Mesenchymal stem cell (in vitro differentiated cells and primary cell): ENCODE results near the gene SNX8.

ENCODE experiments used
- DNase-seq: peaks from one replicate; pipeline ENCODE4 v3.0.0-alpha.2; 2013
- H2AFZ ChIP-seq: one replicate; pipeline ENCODE4 v1.6.1; 2013; ENCODE audit warnings: low read depth, mild to moderate bottlenecking, control low read depth, inconsistent platforms, low read length, moderate library complexity
- H2AK5ac ChIP-seq: 2 replicates; pipeline ENCODE4 v1.6.1; 2013; ENCODE audit warnings: low read length, moderate library complexity, mild to moderate bottlenecking, inconsistent platforms; ENCODE audit not compliant: severe bottlenecking
- H2BK120ac ChIP-seq: one replicate; pipeline ENCODE4 v1.6.1; 2013; ENCODE audit warnings: low read depth, mild to moderate bottlenecking, inconsistent platforms, low read length, moderate library complexity
- H2BK12ac ChIP-seq, 2 experiments: one replicate each; pipeline ENCODE4 v1.6.1; 2013; ENCODE audit warnings: inconsistent platforms in 2 of 2, low read length in 2 of 2, mild to moderate bottlenecking in 2 of 2, moderate library complexity in 2 of 2, control low read depth in 1 of 2
- H2BK15ac ChIP-seq: one replicate; pipeline ENCODE4 v1.6.1; 2013; ENCODE audit warnings: mild to moderate bottlenecking, low read depth, inconsistent platforms; ENCODE audit not compliant: poor library complexity, severe bottlenecking
- H2BK5ac ChIP-seq: 2 replicates; pipeline ENCODE4 v1.6.1; 2013; ENCODE audit warnings: low read depth, mild to moderate bottlenecking, low read length, control low read depth, inconsistent platforms; ENCODE audit not compliant: poor library complexity, severe bottlenecking
- H3K14ac ChIP-seq, 2 experiments: one replicate each; pipeline ENCODE4 v1.6.1; 2013; ENCODE audit warnings: inconsistent platforms in 2 of 2, low read length in 2 of 2, control low read depth in 1 of 2, mild to moderate bottlenecking in 1 of 2, moderate library complexity in 1 of 2
- H3K18ac ChIP-seq, 2 experiments: one replicate each; pipeline ENCODE4 v1.6.1; 2013; ENCODE audit warnings: inconsistent platforms in 2 of 2, low read length in 2 of 2, control low read depth in 1 of 2, low read depth in 1 of 2, mild to moderate bottlenecking in 1 of 2
- H3K23ac ChIP-seq, 2 experiments: one replicate each; pipeline ENCODE4 v1.6.1; 2013; ENCODE audit warnings: inconsistent platforms in 2 of 2, low read length in 2 of 2, mild to moderate bottlenecking in 2 of 2, moderate library complexity in 2 of 2, control low read depth in 1 of 2
- H3K27ac ChIP-seq: 2 replicates; pipeline ENCODE4 v1.5.1; 2013; ENCODE audit warnings: mild to moderate bottlenecking, moderate library complexity, low read length, control low read depth, inconsistent platforms; ENCODE audit not compliant: poor library complexity, severe bottlenecking
- H3K27me3 ChIP-seq, 2 experiments: 2 replicates each; pipeline versions ENCODE4 v1.6.1 to v1.7.0; 2013; ENCODE audit warnings: low read length in 2 of 2, mild to moderate bottlenecking in 2 of 2, moderate library complexity in 2 of 2, control low read depth in 1 of 2, inconsistent platforms in 1 of 2; ENCODE audit not compliant: control insufficient read depth in 1 of 2, insufficient read depth in 1 of 2
- H3K36me3 ChIP-seq, 2 experiments: 2 replicates each; pipeline versions ENCODE4 v1.6.1 to v1.7.0; 2013; ENCODE audit warnings: low read length in 2 of 2, control low read depth in 1 of 2, inconsistent platforms in 1 of 2, low read depth in 1 of 2, mild to moderate bottlenecking in 1 of 2; ENCODE audit not compliant: insufficient read depth in 2 of 2, control insufficient read depth in 1 of 2
- H3K4ac ChIP-seq, 2 experiments: one replicate each; pipeline ENCODE4 v1.6.1; 2013; ENCODE audit warnings: inconsistent platforms in 2 of 2, low read length in 2 of 2, mild to moderate bottlenecking in 2 of 2, moderate library complexity in 2 of 2, control low read depth in 1 of 2, low read depth in 1 of 2
- H3K4me1 ChIP-seq: 2 replicates; pipeline ENCODE4 v1.6.1; 2013; ENCODE audit warnings: low read depth, low read length, control low read depth; ENCODE audit not compliant: control insufficient read depth, insufficient read depth
- H3K4me2 ChIP-seq: 2 replicates; pipeline ENCODE4 v1.6.1; 2013; ENCODE audit warnings: low read length, mild to moderate bottlenecking, inconsistent platforms; ENCODE audit not compliant: poor library complexity, severe bottlenecking
- H3K4me3 ChIP-seq, 2 experiments: 2 replicates each; pipeline versions ENCODE4 v1.5.1 to v1.7.0; 2013; ENCODE audit warnings: low read length in 2 of 2, mild to moderate bottlenecking in 2 of 2, control low read depth in 1 of 2, low read depth in 1 of 2; ENCODE audit not compliant: insufficient read depth in 1 of 2
- H3K79me1 ChIP-seq: replicated peaks from 2 replicates; pipeline ENCODE4 v1.6.1; 2013; ENCODE audit warnings: mild to moderate bottlenecking, control low read depth, low read length, inconsistent platforms; ENCODE audit not compliant: poor library complexity, severe bottlenecking
- H3K9ac ChIP-seq: 2 replicates; pipeline ENCODE4 v1.7.0; 2013; ENCODE audit warnings: mild to moderate bottlenecking, low read length, moderate library complexity
- H3K9me3 ChIP-seq: 2 replicates; pipeline ENCODE4 v1.7.0; 2013; ENCODE audit warnings: mild to moderate bottlenecking, low read length; ENCODE audit not compliant: control insufficient read depth
- H4K8ac ChIP-seq: one replicate; pipeline ENCODE4 v1.6.1; 2013; ENCODE audit warnings: inconsistent platforms, mild to moderate bottlenecking, low read length, moderate library complexity
- H4K91ac ChIP-seq: one replicate; pipeline ENCODE4 v1.6.1; 2013; ENCODE audit warnings: mild to moderate bottlenecking, low read length, inconsistent platforms
- WGBS: methylation state at CpG from one replicate; pipeline ENCODE4 v1.1.7; 2013; ENCODE audit warnings: mixed read lengths; 5-methylcytosine and 5-hydroxymethylcytosine counted together

The SNX8 gene

GRCh38 chr7:2260820-2261219 is 53.4 kb downstream of the SNX8 start:
- 99% methylated on average over 5 of the region's 5 CpGs for WGBS
- Histone ChIP-seq H3K9me3 (no peaks in the 10 kb centered on the region), H2BK5ac (no peak overlapping the region)

GRCh38 chr7:2259480-2259879 is 54.8 kb downstream of the SNX8 start:
- Histone ChIP-seq H3K14ac (no peak overlapping the region), H4K8ac (no peak overlapping the region), H3K27me3 (no peaks in the 10 kb centered on the region), H3K4me2 (no peak overlapping the region), H3K4me1 (peaks cover 25% of the 10 kb centered on the region), H2BK5ac (no peak overlapping the region), H3K27ac (no peak overlapping the region), H2BK120ac (no peak overlapping the region), H2BK15ac (no peak overlapping the region), H4K91ac (no peak overlapping the region), H3K23ac (no peak overlapping the region), H3K4ac (no peak overlapping the region), H3K9ac (no peak overlapping the region), H2BK12ac (no peak overlapping the region), H3K36me3 (peaks cover 59 to 79% of the 10 kb centered on the region in 2 experiments), H2AK5ac (no peak overlapping the region), H3K18ac (no peak overlapping the region), H2AFZ (no peak overlapping the region), H3K4me3 (no peak overlapping the region), H3K79me1 (peaks cover 14% of the 10 kb centered on the region), H3K9me3 (no peaks in the 10 kb centered on the region)
- no peak for DNase-seq
- WGBS: 98% methylated on average over 6 of the region's 9 CpGs

More at GRCh38 chr7:2260820-2261219, 53.4 kb downstream of the SNX8 start:
- H3K27ac ChIP-seq: no peak overlapping the region
- H3K79me1 ChIP-seq: peaks cover 12% of the 10 kb centered on the region
- no peak overlapping the region for H3K9ac ChIP-seq
- no peak overlapping the region for H2BK12ac ChIP-seq
- H3K36me3 ChIP-seq: peaks cover 54 to 68% of the 10 kb centered on the region in 2 experiments
- no peak overlapping the region for H3K4me2 ChIP-seq
- H4K8ac ChIP-seq: no peak overlapping the region
- no peak overlapping the region for H3K14ac ChIP-seq
- no peak overlapping the region for H3K4me3 ChIP-seq
- H3K4ac ChIP-seq: no peak overlapping the region
- peaks cover 16% of the 10 kb centered on the region for H3K4me1 ChIP-seq
- H4K91ac ChIP-seq: no peak overlapping the region
- H2BK15ac ChIP-seq: no peak overlapping the region
- H2BK120ac ChIP-seq: no peak overlapping the region
- H2AK5ac ChIP-seq: no peak overlapping the region
- H2AFZ ChIP-seq: no peak overlapping the region
- no peak overlapping the region for H3K18ac ChIP-seq
- H3K27me3 ChIP-seq: no peaks in the 10 kb centered on the region
- peak; percentile 18 for DNase-seq
- no peak overlapping the region for H3K23ac ChIP-seq

GRCh38 chr7:2258661-2259365 is 55.4 kb downstream of the SNX8 start:
- no peak overlapping the region for H3K4me3 ChIP-seq
- no peak overlapping the region for H4K91ac ChIP-seq
- no peak overlapping the region for H2AFZ ChIP-seq
- peaks cover 28% of the 10 kb centered on the region for H3K4me1 ChIP-seq
- H3K18ac ChIP-seq: no peak overlapping the region
- H2BK120ac ChIP-seq: no peak overlapping the region
- H3K23ac ChIP-seq: no peak overlapping the region
- no peak for DNase-seq
- H3K4me2 ChIP-seq: no peak overlapping the region
- no peak overlapping the region for H3K27ac ChIP-seq
- peaks cover 56 to 80% of the 10 kb centered on the region in 2 experiments for H3K36me3 ChIP-seq
- H2BK12ac ChIP-seq: no peak overlapping the region
- H3K9ac ChIP-seq: no peak overlapping the region
- no peak overlapping the region for H4K8ac ChIP-seq
- H3K4ac ChIP-seq: no peak overlapping the region
- peaks cover 20% of the 10 kb centered on the region for H3K79me1 ChIP-seq
- no peak overlapping the region for H3K14ac ChIP-seq
- 94% methylated on average over 30 of the region's 34 CpGs for WGBS
- no peak overlapping the region for H2BK15ac ChIP-seq
- H3K9me3 ChIP-seq: no peaks in the 10 kb centered on the region
- no peak overlapping the region for H2AK5ac ChIP-seq
- no peak overlapping the region for H2BK5ac ChIP-seq
- H3K27me3 ChIP-seq: no peaks in the 10 kb centered on the region

- H3K14ac ChIP-seq: no peak overlapping the region
- H4K8ac ChIP-seq: no peak overlapping the region
- H2BK12ac ChIP-seq: no peak overlapping the region
- peaks cover 20% of the 10 kb centered on the region for H3K79me1 ChIP-seq
- peaks cover 57 to 82% of the 10 kb centered on the region in 2 experiments for H3K36me3 ChIP-seq
- 95% methylated on average over 14 of the region's 17 CpGs for WGBS
- no peaks in the 10 kb centered on the region for H3K27me3 ChIP-seq
- no peak overlapping the region for H3K18ac ChIP-seq
- no peak overlapping the region for H2BK15ac ChIP-seq
- H3K27ac ChIP-seq: no peak overlapping the region
- no peak overlapping the region for H3K23ac ChIP-seq
- H2AFZ ChIP-seq: no peak overlapping the region
- no peak overlapping the region for H4K91ac ChIP-seq
- H3K9me3 ChIP-seq: no peaks in the 10 kb centered on the region
- no peak overlapping the region for H3K4ac ChIP-seq
- peaks cover 28% of the 10 kb centered on the region for H3K4me1 ChIP-seq
- DNase-seq: no peak
- H2BK5ac ChIP-seq: no peak overlapping the region
- no peak overlapping the region for H3K4me3 ChIP-seq
- H3K9ac ChIP-seq: no peak overlapping the region
- no peak overlapping the region for H2AK5ac ChIP-seq
- H3K4me2 ChIP-seq: no peak overlapping the region
- no peak overlapping the region for H2BK120ac ChIP-seq
Measured at GRCh38 chr7:2257651-2258050, 56.6 kb downstream of the SNX8 start.
